ENCODE measurements around the gene DIP2C.

DIP2C gene

GRCh38 chr10:552679-553078 lies 136.8 kb downstream of the DIP2C start:
- no peak for DNase-seq (ENCODE audit: low spot score)
- no peak for TF ChIP-seq CTCF (IDR thresholded peaks at IDR 0.05; ENCODE audit: borderline replicate concordance, control extremely low read depth, extremely low read depth, insufficient read depth, missing control alignments)
- in situ Hi-C loops (cut with MboI; ENCODE audit: low sequenced_read_pairs, unreplicated experiment), result no loop called here

GRCh38 chr10:551373-552252 lies 137.9 kb downstream of the DIP2C start:
- in situ Hi-C loops (cut with MboI; ENCODE audit: low sequenced_read_pairs, unreplicated experiment), result no loop called here
- DNase-seq (ENCODE audit: low spot score), result no peak
- no peak for TF ChIP-seq CTCF (IDR thresholded peaks at IDR 0.05; ENCODE audit: borderline replicate concordance, control extremely low read depth, extremely low read depth, insufficient read depth, missing control alignments)

- no peak for TF ChIP-seq CTCF (IDR thresholded peaks at IDR 0.05; ENCODE audit: borderline replicate concordance, control extremely low read depth, extremely low read depth, insufficient read depth, missing control alignments)
- no peak for DNase-seq (ENCODE audit: low spot score)
- in situ Hi-C loops (cut with MboI; ENCODE audit: low sequenced_read_pairs, unreplicated experiment), result no loop called here
Observed at GRCh38 chr10:550665-551372, 138.6 kb downstream of the DIP2C start.

- TF ChIP-seq CTCF (IDR thresholded peaks at IDR 0.05; ENCODE audit: borderline replicate concordance, control extremely low read depth, extremely low read depth, insufficient read depth, missing control alignments), result no peak
- no peak for DNase-seq (ENCODE audit: low spot score)
- in situ Hi-C loops (cut with MboI; ENCODE audit: low sequenced_read_pairs, unreplicated experiment), result no loop called here
Observed at GRCh38 chr10:549391-549790, 140.1 kb downstream of the DIP2C start.

- in situ Hi-C loops (cut with MboI; ENCODE audit: low sequenced_read_pairs, unreplicated experiment), result no loop called here
- TF ChIP-seq CTCF (IDR thresholded peaks at IDR 0.05; ENCODE audit: borderline replicate concordance, control extremely low read depth, extremely low read depth, insufficient read depth, missing control alignments), result no peak
- DNase-seq (ENCODE audit: low spot score), result no peak
Observed at GRCh38 chr10:548238-548901, 141.1 kb downstream of the DIP2C start.

- no peak for DNase-seq (ENCODE audit: low spot score)
- in situ Hi-C loops (cut with MboI; ENCODE audit: low sequenced_read_pairs, unreplicated experiment), result no loop called here
- no peak for TF ChIP-seq CTCF (IDR thresholded peaks at IDR 0.05; ENCODE audit: borderline replicate concordance, control extremely low read depth, extremely low read depth, insufficient read depth, missing control alignments)
Observed at GRCh38 chr10:547591-548081, 141.8 kb downstream of the DIP2C start.

Measured in GM13976 (cell line).